Measurements from ENCODE around the gene STX4. TPM values are rescaled to one million over a fixed set of nuclear protein-coding genes. Genes with fewer than 3 reads are reported as not detected.

STX4 gene
- polyA plus RNA-seq, 2 of the 4 experiments (the other 2 are of a cell fraction), result 39.7 to 73.9 TPM

DNA sequence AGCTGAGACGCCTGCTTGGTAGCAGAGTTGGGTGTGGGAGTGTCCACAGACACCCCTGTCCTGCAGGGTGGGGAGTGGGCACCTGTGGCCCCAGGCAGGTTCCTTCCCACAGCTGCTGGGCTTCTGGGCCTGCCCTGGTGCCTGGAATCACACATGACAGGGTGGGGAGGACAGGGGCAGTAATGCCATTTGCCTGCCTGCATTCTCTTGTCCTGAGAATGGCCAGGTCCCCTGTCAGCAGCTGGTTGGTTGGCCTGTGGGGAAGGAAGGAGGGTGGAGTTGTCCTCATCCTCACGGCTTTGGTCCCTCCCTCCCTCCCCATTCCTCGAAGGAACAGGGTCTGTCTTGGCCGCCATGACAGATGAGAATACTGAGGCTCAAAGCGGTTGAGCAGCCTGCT is 50.2 kb downstream of the STX4 start:
- CTCF ChIA-PET, result interaction anchor here (0.9 to 3.8 kb wide), 2 partner anchors 59 to 99 kb away, joined by 4 to 17 read pairs; partner anchors contain the start of gene HSD3B7
- Histone ChIP-seq H3K4me2 (no peak overlapping the region), H3K4me1 (no peaks in the 10 kb centered on the region), H3K27ac (no peak overlapping the region), H3K4me3 (no peak overlapping the region), H3K9me3 (no peaks in the 10 kb centered on the region)
- no peak for ATAC-seq
- no peak for DNase-seq (ENCODE audit: low read depth in 1 of 2, low spot score in 1 of 2)
- TF ChIP-seq CHD2 (IDR thresholded peaks at IDR 0.05; ENCODE audit: low read length, partially characterized antibody), result no peak
- TF ChIP-seq JUNB (IDR thresholded peaks at IDR 0.05), result no peak
- TF ChIP-seq POLR2AphosphoS2 (conservative IDR thresholded peaks at IDR 0.05; ENCODE audit: low read length), result no peak
- no peak for TF ChIP-seq ZSCAN20 (CRISPR knock-in tag; IDR thresholded peaks at IDR 0.05)
- TF ChIP-seq NFE2L2 (conservative IDR thresholded peaks at IDR 0.05; ENCODE audit: low read length), result no peak
- no peak for TF ChIP-seq BHLHE40 (IDR thresholded peaks at IDR 0.05; ENCODE audit: low read depth, low read length)
- TF ChIP-seq KDM5A (IDR thresholded peaks at IDR 0.05), result no peak
- TF ChIP-seq RAD21 (conservative IDR thresholded peaks at IDR 0.05 in 1 of 2, IDR thresholded peaks at IDR 0.05 in 1 of 2), result no peak
- TF ChIP-seq POLR2A (IDR thresholded peaks at IDR 0.05; ENCODE audit: low read length), result no peak
- TF ChIP-seq RNF2 (IDR thresholded peaks at IDR 0.05; ENCODE audit: borderline replicate concordance, low read depth), result no peak
- no peak for TF ChIP-seq HOXB13 (CRISPR knock-in tag; IDR thresholded peaks at IDR 0.05; ENCODE audit: low read depth)
- TF ChIP-seq GATA3 (IDR thresholded peaks at IDR 0.05; ENCODE audit: borderline replicate concordance), result no peak
- no peak for TF ChIP-seq EHF (CRISPR knock-in tag; IDR thresholded peaks at IDR 0.05)
- TF ChIP-seq FOSB (CRISPR knock-in tag; IDR thresholded peaks at IDR 0.05), result no peak
- no peak for FAIRE-seq
- POLR2A ChIA-PET, result interaction anchor here (1.9 kb wide), 1 partner anchor 34 kb away, joined by 6 read pairs; the partner anchor contains the start of gene KAT8
- WGBS (ENCODE audit: missing lambda C conversion rate), result 72% methylated on average over 4 of the region's 5 CpGs

DNA sequence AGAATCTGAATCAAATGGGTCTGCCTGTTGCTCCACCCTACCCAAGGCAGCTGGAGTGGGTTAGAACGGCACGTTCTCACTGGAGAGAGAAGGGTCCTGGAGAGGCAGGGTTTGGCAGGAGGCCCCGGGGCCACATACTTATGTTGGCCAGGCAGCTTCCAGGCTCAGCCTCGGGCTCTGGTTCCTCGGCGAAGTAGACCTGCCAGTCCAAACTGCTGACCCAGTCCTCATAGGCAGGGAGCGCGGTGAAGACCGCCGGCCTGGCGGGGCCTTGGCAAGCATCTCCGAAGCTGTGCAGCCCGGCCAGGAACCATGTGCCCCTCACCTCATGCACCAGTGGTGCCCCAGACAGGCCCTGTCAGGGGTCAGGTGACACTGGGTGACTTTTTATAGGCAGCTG is 50.6 kb downstream of the STX4 start:
- TF ChIP-seq KDM5A (IDR thresholded peaks at IDR 0.05), result no peak
- TF ChIP-seq, protein P1, sequence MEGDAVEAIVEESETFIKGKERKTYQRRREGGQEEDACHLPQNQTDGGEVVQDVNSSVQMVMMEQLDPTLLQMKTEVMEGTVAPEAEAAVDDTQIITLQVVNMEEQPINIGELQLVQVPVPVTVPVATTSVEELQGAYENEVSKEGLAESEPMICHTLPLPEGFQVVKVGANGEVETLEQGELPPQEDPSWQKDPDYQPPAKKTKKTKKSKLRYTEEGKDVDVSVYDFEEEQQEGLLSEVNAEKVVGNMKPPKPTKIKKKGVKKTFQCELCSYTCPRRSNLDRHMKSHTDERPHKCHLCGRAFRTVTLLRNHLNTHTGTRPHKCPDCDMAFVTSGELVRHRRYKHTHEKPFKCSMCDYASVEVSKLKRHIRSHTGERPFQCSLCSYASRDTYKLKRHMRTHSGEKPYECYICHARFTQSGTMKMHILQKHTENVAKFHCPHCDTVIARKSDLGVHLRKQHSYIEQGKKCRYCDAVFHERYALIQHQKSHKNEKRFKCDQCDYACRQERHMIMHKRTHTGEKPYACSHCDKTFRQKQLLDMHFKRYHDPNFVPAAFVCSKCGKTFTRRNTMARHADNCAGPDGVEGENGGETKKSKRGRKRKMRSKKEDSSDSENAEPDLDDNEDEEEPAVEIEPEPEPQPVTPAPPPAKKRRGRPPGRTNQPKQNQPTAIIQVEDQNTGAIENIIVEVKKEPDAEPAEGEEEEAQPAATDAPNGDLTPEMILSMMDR (IDR thresholded peaks at IDR 0.05), result no peak
- TF ChIP-seq HOXB5 (CRISPR knock-in tag; IDR thresholded peaks at IDR 0.05), result no peak
- TF ChIP-seq FOSL2 (IDR thresholded peaks at IDR 0.05), result no peak
- TF ChIP-seq FOSL2 (CRISPR knock-in tag; IDR thresholded peaks at IDR 0.05), result no peak
- TF ChIP-seq, protein P2, sequence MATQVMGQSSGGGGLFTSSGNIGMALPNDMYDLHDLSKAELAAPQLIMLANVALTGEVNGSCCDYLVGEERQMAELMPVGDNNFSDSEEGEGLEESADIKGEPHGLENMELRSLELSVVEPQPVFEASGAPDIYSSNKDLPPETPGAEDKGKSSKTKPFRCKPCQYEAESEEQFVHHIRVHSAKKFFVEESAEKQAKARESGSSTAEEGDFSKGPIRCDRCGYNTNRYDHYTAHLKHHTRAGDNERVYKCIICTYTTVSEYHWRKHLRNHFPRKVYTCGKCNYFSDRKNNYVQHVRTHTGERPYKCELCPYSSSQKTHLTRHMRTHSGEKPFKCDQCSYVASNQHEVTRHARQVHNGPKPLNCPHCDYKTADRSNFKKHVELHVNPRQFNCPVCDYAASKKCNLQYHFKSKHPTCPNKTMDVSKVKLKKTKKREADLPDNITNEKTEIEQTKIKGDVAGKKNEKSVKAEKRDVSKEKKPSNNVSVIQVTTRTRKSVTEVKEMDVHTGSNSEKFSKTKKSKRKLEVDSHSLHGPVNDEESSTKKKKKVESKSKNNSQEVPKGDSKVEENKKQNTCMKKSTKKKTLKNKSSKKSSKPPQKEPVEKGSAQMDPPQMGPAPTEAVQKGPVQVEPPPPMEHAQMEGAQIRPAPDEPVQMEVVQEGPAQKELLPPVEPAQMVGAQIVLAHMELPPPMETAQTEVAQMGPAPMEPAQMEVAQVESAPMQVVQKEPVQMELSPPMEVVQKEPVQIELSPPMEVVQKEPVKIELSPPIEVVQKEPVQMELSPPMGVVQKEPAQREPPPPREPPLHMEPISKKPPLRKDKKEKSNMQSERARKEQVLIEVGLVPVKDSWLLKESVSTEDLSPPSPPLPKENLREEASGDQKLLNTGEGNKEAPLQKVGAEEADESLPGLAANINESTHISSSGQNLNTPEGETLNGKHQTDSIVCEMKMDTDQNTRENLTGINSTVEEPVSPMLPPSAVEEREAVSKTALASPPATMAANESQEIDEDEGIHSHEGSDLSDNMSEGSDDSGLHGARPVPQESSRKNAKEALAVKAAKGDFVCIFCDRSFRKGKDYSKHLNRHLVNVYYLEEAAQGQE (IDR thresholded peaks at IDR 0.05), result no peak
- no peak for TF ChIP-seq RCOR1 (IDR thresholded peaks at IDR 0.05; ENCODE audit: low read depth, low read length)
- TF ChIP-seq HDAC2 (IDR thresholded peaks at IDR 0.05), result no peak
- no peak for TF ChIP-seq NR3C1 (IDR thresholded peaks at IDR 0.05)
- TF ChIP-seq NFE2L2 (conservative IDR thresholded peaks at IDR 0.05; ENCODE audit: low read length), result no peak
- H3K4me3 ChIP-seq, result no peak overlapping the region
- ChIA-PET POLR2A (interaction anchor here (0.5 to 1.9 kb wide), 2 partner anchors 33 to 272 kb away, joined by 3 to 6 read pairs; partner anchors contain the start of gene KAT8), CTCF (interaction anchor here (0.9 to 3.8 kb wide), 3 partner anchors 12 to 99 kb away, joined by 4 to 17 read pairs (median 5); partner anchors contain the start of gene HSD3B7)
- DNase-seq (ENCODE audit: low read depth in 1 of 2, low spot score in 1 of 2) (no peak), ATAC-seq (no peak), FAIRE-seq (no peak)
- H3K4me2 ChIP-seq, result no peak overlapping the region
- WGBS (ENCODE audit: missing lambda C conversion rate), result 92% methylated on average over 13 of the region's 13 CpGs
- no peaks in the 10 kb centered on the region for H3K4me1 ChIP-seq
- no peak overlapping the region for H3K27ac ChIP-seq
- no peaks in the 10 kb centered on the region for H3K9me3 ChIP-seq

Measured in A549 (cell line).